Breast epithelium (tissue), 3 donors: ENCODE measurements around the gene MEF2C.

ENCODE experiments used
- CTCF ChIP-seq, 3 donors: fragments of 450-650 bp; IDR thresholded peaks; one replicate each; pipeline ENCODE4 v1.5.1; 2016 to 2017; ENCODE audit warnings: antibody characterized with exemption in 3 of 3, mild to moderate bottlenecking in 3 of 3, moderate library complexity in 3 of 3
- POLR2A ChIP-seq: fragments of 450-650 bp; IDR thresholded peaks from one replicate; pipeline ENCODE4 v1.6.1; 2016; ENCODE audit warnings: antibody characterized with exemption, mild to moderate bottlenecking, moderate library complexity

- TF ChIP-seq CTCF (IDR thresholded peaks at IDR 0.05): no peak
- no peak for TF ChIP-seq POLR2A
Observed at GRCh38 chr5:88708682-88709398, 174.1 kb downstream of the MEF2C start.
